ENCODE data around the gene RBP3.

RBP3 gene

GRCh38 chr10:47336387-47337134 is 11.6 kb upstream of the RBP3 start:
- DNase-seq: no peak

GRCh38 chr10:47337310-47337709 is 10.9 kb upstream of the RBP3 start:
- peak in 9 of 58 donors; percentile 17 to 54 (median 28) for DNase-seq

- no peak for DNase-seq
These were observed 8.9 kb upstream of the RBP3 start for GRCh38 chr10:47339186-47339735.

- no peak for DNase-seq
These were observed 8.2 kb upstream of the RBP3 start for GRCh38 chr10:47339759-47340607.

GRCh38 chr10:47340608-47341170 is 7.5 kb upstream of the RBP3 start:
- DNase-seq: peak in 24 of 58 donors; percentile 6 to 65 (median 20)

GRCh38 chr10:47344996-47345870 is 2.9 kb upstream of the RBP3 start:
- DNase-seq: no peak

- DNase-seq: no peak
These were observed 1.4 kb upstream of the RBP3 start for GRCh38 chr10:47346581-47347302.

GRCh38 chr10:47347303-47347675 is 874 bp upstream of the RBP3 start:
- DNase-seq: no peak

GRCh38 chr10:47348661-47349470 is 703 bp downstream of the RBP3 start:
- DNase-seq: no peak

GRCh38 chr10:47349516-47349915 is 1.4 kb downstream of the RBP3 start:
- no peak for DNase-seq

GRCh38 chr10:47349941-47350371 is 1.8 kb downstream of the RBP3 start:
- DNase-seq: no peak

- DNase-seq: no peak
These were observed 2.8 kb downstream of the RBP3 start for GRCh38 chr10:47350671-47351640.

GRCh38 chr10:47351899-47352815 is 4.0 kb downstream of the RBP3 start:
- no peak for DNase-seq

- DNase-seq: no peak
These were observed 5.2 kb downstream of the RBP3 start for GRCh38 chr10:47353351-47353750.

- DNase-seq: no peak
These were observed 6.0 kb downstream of the RBP3 start for GRCh38 chr10:47354165-47354564.

GRCh38 chr10:47354900-47355299 is 6.7 kb downstream of the RBP3 start:
- DNase-seq: no peak

GRCh38 chr10:47356708-47357107 is 8.5 kb downstream of the RBP3 start:
- no peak for DNase-seq

Data from anterior cingulate cortex (tissue), 58 donors.